ENCODE data around the gene PA2G4.

PA2G4 gene

GRCh38 chr12:56162468-56163290, 58.3 kb downstream of the PA2G4 start:
- no peak for DNase-seq (ENCODE audit: insufficient read length, low spot score)

More at GRCh38 chr12:56162468-56163290, 58.3 kb downstream of the PA2G4 start:
- no peak for FAIRE-seq

Data from GM19239 (cell line).